Small intestine (tissue), 7 donors: ENCODE measurements around the gene MRFAP1L1. TPM values are rescaled to one million over a fixed set of nuclear protein-coding genes. Genes with fewer than 3 reads are reported as not detected.

Experiments used
- DNase-seq, 2 donors: peaks; one replicate each; pipeline versions ENCODE4 v3.0.0 to v3.0.0-alpha.2; 2013
- FAIRE-seq: peaks from 2 replicates; lab custom pipeline; 2012; peaks lifted over from hg19 to GRCh38; lab: Jason Lieb, UNC
- H3K27ac ChIP-seq, 3 donors: one replicate each; pipeline ENCODE4 v1.5.1; 2013; ENCODE audit warnings: low read length in 2 of 3, mild to moderate bottlenecking in 2 of 3, control low read depth in 1 of 3, inconsistent platforms in 1 of 3, low read depth in 1 of 3, moderate library complexity in 1 of 3
- H3K27me3 ChIP-seq, 3 donors: one replicate each; pipeline ENCODE4 v1.6.1; 2013; ENCODE audit warnings: low read length in 3 of 3, inconsistent platforms in 1 of 3; ENCODE audit not compliant: control insufficient read depth in 3 of 3, insufficient read depth in 3 of 3
- H3K36me3 ChIP-seq, 3 donors: one replicate each; pipeline ENCODE4 v1.6.1; 2013; ENCODE audit warnings: low read length in 3 of 3, inconsistent platforms in 1 of 3, low read depth in 1 of 3, mild to moderate bottlenecking in 1 of 3, moderate library complexity in 1 of 3; ENCODE audit not compliant: control insufficient read depth in 3 of 3, insufficient read depth in 2 of 3
- H3K4me1 ChIP-seq, 3 donors: one replicate each; pipeline ENCODE4 v1.6.1; 2013; ENCODE audit warnings: low read length in 2 of 3, inconsistent platforms in 1 of 3, low read depth in 1 of 3, mild to moderate bottlenecking in 1 of 3, moderate library complexity in 1 of 3; ENCODE audit not compliant: control insufficient read depth in 3 of 3, insufficient read depth in 2 of 3
- H3K4me3 ChIP-seq, 3 donors: one replicate each; pipeline ENCODE4 v1.5.1; 2013; ENCODE audit warnings: low read length in 3 of 3, control low read depth in 1 of 3, inconsistent platforms in 1 of 3, low read depth in 1 of 3, mild to moderate bottlenecking in 1 of 3, moderate library complexity in 1 of 3
- H3K9me3 ChIP-seq, 2 donors: one replicate each; pipeline ENCODE4 v1.6.1; 2013; ENCODE audit warnings: low read depth in 1 of 2, low read length in 1 of 2; ENCODE audit not compliant: control insufficient read depth in 2 of 2, insufficient read depth in 1 of 2
- WGBS, 3 donors: extraction: QIAGEN DNeasy Blood & Tissue Kit; methylation state at CpG; one replicate each; pipeline ENCODE4 v1.1.7; 2013; 5-methylcytosine and 5-hydroxymethylcytosine counted together
- polyA plus RNA-seq, 4 donors: library from polyadenylated mRNA; stranded (reverse) in 3 of 4; unstranded in 1 of 4; fragments of 200-250 nt in 3 of 4; fragments of 120-200 nt in 1 of 4; gene quantifications; one replicate each; pipeline versions ENCODE4 v1.2.1 to v1.2.3, GENCODE V29; 2013
- donor health status: healthy with polysubstance abuse.
- donor health status: control.
- donor health status: control.
- donor health status: Bipolar disorder and iron deficiency.
- donor health status: healthy.

MRFAP1L1 gene
- polyA plus RNA-seq, 4 donors, result 36.0 to 58.5 (median 45.2) TPM

- DNase-seq (peak; percentile 19 to 67), FAIRE-seq (no peak)
- H3K36me3 ChIP-seq, result no peaks in the 10 kb centered on the region
- peak overlapping the region in 1 of 3 donors; percentile 26 for H3K27ac ChIP-seq
- no peaks in the 10 kb centered on the region for H3K9me3 ChIP-seq
- 41 to 71% (median 53%) methylated on average over 18 of the region's 18 CpGs for WGBS, 3 donors
- H3K4me3 ChIP-seq, result no peak overlapping the region
- no peaks in the 10 kb centered on the region for H3K27me3 ChIP-seq
- H3K4me1 ChIP-seq, result peaks cover 3 to 33% (median 4%) of the 10 kb centered on the region in 3 donors
Measured at GRCh38 chr4:6753103-6753560, 43.5 kb upstream of the MRFAP1L1 start.

DNA sequence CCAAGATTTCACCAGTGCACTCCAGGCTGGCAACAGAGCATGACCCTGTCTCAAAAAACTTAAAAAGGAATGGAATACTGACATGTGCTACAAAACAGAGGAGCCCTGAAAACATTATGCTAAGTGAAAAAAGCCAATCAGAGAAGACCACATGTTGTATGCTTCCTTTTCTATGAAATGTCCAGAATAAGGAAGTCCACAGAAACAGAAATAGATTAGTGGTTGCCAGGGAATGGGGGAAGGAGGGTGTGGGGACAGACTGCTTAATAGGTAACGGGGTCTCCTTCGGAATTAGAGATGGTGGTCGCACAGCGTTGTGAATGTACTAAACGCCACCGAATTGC lies 42.8 kb upstream of the MRFAP1L1 start:
- Histone ChIP-seq H3K4me1 (peaks cover 3 to 39% (median 5%) of the 10 kb centered on the region in 3 donors), H3K9me3 (no peaks in the 10 kb centered on the region), H3K27me3 (no peaks in the 10 kb centered on the region), H3K4me3 (no peak overlapping the region), H3K36me3 (no peaks in the 10 kb centered on the region), H3K27ac (peak overlapping the region in 1 of 3 donors; percentile 53)
- FAIRE-seq (no peak), DNase-seq (no peak)
- WGBS, 3 donors, result 41 to 81% (median 73%) methylated on average over 6 of the region's 6 CpGs

DNA sequence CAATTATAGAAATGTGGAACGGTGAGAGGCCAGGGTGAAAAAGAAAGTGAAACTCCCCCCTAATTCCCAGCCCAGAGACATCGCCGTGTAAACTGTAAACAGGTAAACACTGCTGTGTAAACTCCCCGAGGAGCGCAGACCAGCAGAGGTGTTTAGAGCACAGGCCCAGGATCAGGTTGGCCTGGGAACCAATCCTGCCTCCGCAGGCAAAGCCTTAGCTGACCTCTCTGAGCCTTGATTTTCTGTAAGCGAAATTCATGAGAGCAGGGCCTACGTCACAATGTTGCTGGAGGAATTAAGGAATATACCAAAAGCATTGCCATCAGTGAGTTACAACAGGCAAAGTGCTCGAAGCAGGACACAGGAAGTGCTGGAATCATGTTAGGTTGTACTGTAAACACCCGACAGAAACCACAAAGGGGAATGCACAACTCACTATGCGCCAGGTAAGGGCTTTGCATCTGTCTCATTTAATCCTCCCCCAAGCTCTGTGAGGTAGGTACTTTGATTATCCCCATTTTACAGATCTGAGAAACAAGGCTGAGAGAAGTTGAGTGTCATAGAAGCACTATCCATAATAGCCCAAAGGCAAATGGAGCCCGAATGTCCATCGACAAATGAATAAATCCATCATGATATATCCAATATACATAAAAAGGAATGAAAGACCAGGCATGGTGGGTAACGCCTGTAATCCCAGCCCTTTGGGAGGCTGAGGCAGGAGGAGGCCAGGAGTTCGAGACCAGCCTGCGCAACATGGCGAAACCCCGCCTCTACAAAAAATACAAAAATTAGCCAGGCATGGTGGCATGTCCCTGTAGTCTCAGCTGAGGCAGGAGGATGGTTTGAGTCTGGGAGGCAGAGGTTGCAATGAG lies 42.2 kb upstream of the MRFAP1L1 start:
- no peaks in the 10 kb centered on the region for H3K27me3 ChIP-seq
- DNase-seq, result peak in 1 of 2 donors; percentile 29
- WGBS, 3 donors, result 60 to 70% (median 64%) methylated on average over 18 of the region's 18 CpGs
- peaks cover 6 to 45% (median 7%) of the 10 kb centered on the region in 3 donors for H3K4me1 ChIP-seq
- H3K36me3 ChIP-seq, result no peaks in the 10 kb centered on the region
- H3K27ac ChIP-seq, result peak overlapping the region in 2 of 3 donors; percentile 40 to 71
- no peaks in the 10 kb centered on the region for H3K9me3 ChIP-seq
- no peak for FAIRE-seq
- no peak overlapping the region for H3K4me3 ChIP-seq

DNA sequence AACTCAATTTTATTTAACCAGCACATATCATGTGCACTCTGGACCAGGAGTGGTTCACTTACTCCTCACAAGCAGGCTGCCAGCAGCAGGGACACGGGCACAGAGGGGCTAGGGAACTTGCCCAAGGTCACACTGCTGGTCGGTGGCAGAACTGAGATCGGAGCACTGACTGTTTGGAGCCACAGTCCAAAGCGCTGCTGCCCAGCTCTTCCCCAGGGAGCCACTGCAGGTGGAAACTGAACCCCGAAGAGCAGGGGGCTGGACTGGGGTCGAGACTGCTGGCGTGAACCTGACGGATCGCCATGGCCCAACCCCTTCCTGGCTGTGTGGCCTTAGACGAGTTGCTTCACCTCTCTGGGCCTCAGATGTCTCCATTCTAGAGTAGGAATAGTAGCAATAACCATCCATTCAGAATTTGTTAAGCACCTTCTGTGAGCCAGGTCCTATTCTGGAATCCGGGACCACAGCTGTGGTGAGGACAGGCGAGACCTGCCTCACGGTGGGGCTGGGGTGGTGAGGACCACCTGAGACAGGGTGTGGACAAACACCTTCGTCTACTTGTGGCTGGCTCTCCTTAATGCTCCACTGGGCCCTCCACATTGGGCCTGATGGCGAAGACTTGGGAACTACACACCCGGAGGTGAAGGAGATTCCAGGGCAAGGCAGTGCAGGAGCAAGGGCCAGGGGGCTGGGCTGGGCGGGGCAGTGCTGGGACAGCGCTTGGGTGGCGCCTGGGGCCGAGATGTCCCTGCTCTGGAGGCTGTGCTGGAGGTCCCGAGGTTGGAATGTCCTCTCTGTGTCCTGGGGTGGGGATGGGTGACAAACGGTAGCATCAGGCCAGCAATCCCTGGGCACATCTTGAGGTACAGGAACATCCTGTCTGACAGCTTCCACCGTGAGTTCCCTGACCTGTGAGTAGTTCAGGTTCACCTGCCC lies 40.9 kb upstream of the MRFAP1L1 start:
- Histone ChIP-seq H3K9me3 (no peaks in the 10 kb centered on the region), H3K36me3 (no peaks in the 10 kb centered on the region), H3K4me3 (no peak overlapping the region), H3K27me3 (no peaks in the 10 kb centered on the region), H3K4me1 (peaks cover 6 to 48% (median 7%) of the 10 kb centered on the region in 3 donors), H3K27ac (peak overlapping the region; percentile 82 to 94 (median 86))
- FAIRE-seq, result no peak
- 45 to 70% (median 52%) methylated on average over 20 to 23 of the region's 23 CpGs for WGBS, 3 donors
- DNase-seq, result peak; percentile 54 to 86

DNA sequence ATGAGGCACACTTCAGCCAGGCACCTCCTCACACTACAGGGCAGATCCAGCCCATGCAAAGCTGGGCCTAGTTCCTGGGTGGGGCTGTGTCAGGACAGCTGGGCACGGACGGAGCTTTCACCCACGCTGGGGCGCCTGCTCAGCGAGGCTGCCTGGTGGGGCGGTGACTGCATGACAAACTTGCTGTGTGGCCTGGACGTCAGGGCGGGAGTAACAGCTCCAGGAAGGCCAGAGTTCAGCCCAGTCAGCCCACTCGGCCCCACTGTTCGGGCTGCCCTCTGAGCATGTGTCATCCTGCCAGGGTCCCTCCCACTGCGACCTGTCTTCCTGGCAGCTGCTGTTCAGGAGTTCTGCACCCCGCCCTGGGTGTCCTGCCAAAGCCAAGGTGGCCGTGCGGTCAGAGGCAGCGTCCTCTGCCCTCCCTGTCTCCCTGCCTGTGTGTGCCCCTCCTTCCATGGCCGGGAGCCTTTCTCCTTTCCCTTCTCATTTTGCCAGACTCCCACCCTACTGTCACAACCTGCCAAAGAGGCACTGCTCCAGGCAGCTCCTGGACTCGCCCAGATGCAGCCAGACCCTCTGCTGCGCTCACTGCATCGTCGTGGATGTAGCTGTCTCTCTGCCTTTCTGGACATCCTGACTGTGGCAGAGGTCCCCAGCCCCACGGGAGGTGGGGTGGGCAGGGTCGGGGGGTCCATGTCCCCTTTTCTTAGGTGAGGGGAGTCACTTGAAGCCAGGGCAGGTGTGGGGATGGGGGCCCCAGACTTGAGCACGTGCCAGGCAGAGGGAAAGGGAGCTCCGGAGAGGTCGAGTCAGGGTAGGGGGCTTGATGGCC lies 39.9 kb upstream of the MRFAP1L1 start:
- no peak overlapping the region for H3K4me3 ChIP-seq
- peak; percentile 93 to 99 for DNase-seq
- no peak for FAIRE-seq
- WGBS, 3 donors, result 18 to 39% (median 24%) methylated on average over 21 to 25 of the region's 25 CpGs
- no peaks in the 10 kb centered on the region for H3K27me3 ChIP-seq
- no peaks in the 10 kb centered on the region for H3K9me3 ChIP-seq
- H3K27ac ChIP-seq, result peak overlapping the region; percentile 82 to 94 (median 86)
- no peaks in the 10 kb centered on the region for H3K36me3 ChIP-seq
- peaks cover 6 to 48% (median 7%) of the 10 kb centered on the region in 3 donors for H3K4me1 ChIP-seq

- H3K27ac ChIP-seq, result peak overlapping the region; percentile 9 to 93 (median 71)
- no peaks in the 10 kb centered on the region for H3K9me3 ChIP-seq
- DNase-seq, result no peak
- FAIRE-seq, result no peak
- no peaks in the 10 kb centered on the region for H3K36me3 ChIP-seq
- whole genome bisulfite sequencing, 3 donors, result 65 to 83% (median 77%) methylated on average over 9 of the region's 9 CpGs
- H3K27me3 ChIP-seq, result no peaks in the 10 kb centered on the region
- H3K4me1 ChIP-seq, result peaks cover 6 to 48% (median 7%) of the 10 kb centered on the region in 3 donors
- H3K4me3 ChIP-seq, result no peak overlapping the region
Measured at GRCh38 chr4:6748286-6748685, 38.6 kb upstream of the MRFAP1L1 start.

DNA sequence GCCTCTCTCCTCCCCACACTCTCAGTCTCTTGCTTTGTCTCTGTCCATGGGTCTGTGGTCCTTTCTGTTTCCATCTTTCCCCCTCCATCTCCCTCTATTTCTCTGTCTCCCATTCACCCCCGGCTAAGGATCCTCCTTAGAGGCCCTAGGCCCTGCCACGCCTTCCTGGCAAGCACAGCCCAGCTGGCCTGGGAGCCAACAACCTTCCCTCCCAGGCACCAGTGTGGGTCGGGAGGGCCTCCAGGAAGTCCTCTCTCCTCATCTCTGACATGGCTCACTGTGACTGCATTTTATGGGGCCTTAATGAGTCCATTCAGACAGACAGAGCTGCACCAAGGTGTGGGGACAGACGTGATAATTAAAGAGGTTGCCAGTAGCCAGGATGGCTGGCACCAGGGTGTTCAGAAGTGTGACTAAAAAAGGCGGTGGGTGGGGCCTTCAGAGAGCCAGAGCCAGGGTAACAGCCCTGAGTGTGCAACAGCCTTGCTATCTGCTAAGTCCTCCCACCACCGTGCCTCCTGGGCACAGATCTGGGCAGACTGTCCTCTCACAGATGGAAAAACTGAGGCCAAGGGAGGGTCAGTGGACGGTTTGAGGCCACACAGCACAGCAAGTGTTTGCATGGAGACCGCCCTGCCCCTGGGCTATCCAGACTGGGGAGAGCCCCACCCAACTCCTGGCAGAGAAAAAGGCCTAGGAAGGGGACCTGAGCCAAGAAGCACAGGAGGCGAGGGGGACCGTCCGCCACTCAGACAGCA lies 37.8 kb upstream of the MRFAP1L1 start:
- Histone ChIP-seq H3K4me3 (no peak overlapping the region), H3K27ac (peak overlapping the region; percentile 71 to 93 (median 73)), H3K27me3 (no peaks in the 10 kb centered on the region), H3K4me1 (peaks cover 6 to 46% (median 7%) of the 10 kb centered on the region in 3 donors), H3K36me3 (no peaks in the 10 kb centered on the region), H3K9me3 (no peaks in the 10 kb centered on the region)
- 25 to 50% (median 42%) methylated on average over 10 to 11 of the region's 11 CpGs for WGBS, 3 donors
- peak; percentile 82 to 94 for DNase-seq
- no peak for FAIRE-seq
